ENCODE measurements around the gene SSR3. TPM values are rescaled to one million over a fixed set of nuclear protein-coding genes. Genes with fewer than 3 reads are reported as not detected.

Gene SSR3
- total RNA-seq, 1 experiment from 2014 or later = 118 TPM

GRCh38 chr3:156554515-156554841 is 439 bp downstream of the SSR3 start:
- DNase-seq = no peak
- Histone ChIP-seq H3K4me3 (ENCODE audit: insufficient read depth, low read depth, low read length) (peak overlapping the region; percentile 87), H3K27me3 (ENCODE audit: control insufficient read depth, insufficient read depth, low read length) (no peaks in the 10 kb centered on the region), H3K36me3 (replicated peaks; ENCODE audit: control insufficient read depth, insufficient read depth, low read length) (peaks cover 11% of the 10 kb centered on the region)

DNA sequence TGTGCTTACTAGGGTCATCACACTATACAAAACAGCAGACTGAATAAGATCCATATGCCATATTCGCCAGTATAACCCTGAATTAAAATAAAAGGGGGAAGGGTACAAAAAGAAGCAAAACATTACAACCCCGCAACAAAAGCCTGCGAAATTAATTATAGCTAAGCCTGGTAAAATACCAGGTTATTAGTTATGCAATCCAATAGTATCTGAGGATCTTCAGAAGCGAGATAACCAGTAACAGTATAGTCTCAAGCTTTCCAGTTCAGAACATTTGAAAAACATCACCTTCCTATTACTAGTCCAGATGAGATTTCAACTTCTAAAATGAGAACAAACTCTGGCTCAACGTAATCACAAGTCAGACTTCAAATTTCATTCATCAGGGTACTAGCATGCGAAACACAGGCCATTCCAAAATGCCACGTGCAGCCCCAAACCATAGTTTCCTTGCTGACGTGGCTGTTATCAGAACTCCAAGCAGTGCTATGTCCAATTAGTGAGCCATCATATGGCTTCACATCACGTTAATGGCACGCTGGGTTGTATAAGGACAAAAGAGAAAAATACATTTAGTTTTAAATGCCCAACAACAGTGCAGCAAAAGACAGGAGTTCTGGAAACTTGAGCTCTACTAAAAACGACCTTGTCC is 1.1 kb downstream of the SSR3 start:
- no peak for DNase-seq
- Histone ChIP-seq H3K27me3 (ENCODE audit: control insufficient read depth, insufficient read depth, low read length) (no peaks in the 10 kb centered on the region), H3K36me3 (replicated peaks; ENCODE audit: control insufficient read depth, insufficient read depth, low read length) (peaks cover 12% of the 10 kb centered on the region), H3K4me3 (ENCODE audit: insufficient read depth, low read depth, low read length) (peak overlapping the region; percentile 87)

- peaks cover 15% of the 10 kb centered on the region for H3K36me3 ChIP-seq (replicated peaks; ENCODE audit: control insufficient read depth, insufficient read depth, low read length)
- H3K27me3 ChIP-seq (ENCODE audit: control insufficient read depth, insufficient read depth, low read length) = no peaks in the 10 kb centered on the region
- no peak for DNase-seq
- no peak overlapping the region for H3K4me3 ChIP-seq (ENCODE audit: insufficient read depth, low read depth, low read length)
Observed at GRCh38 chr3:156552973-156553372, 1.9 kb downstream of the SSR3 start.

- no peaks in the 10 kb centered on the region for H3K27me3 ChIP-seq (ENCODE audit: control insufficient read depth, insufficient read depth, low read length)
- peaks cover 17% of the 10 kb centered on the region for H3K36me3 ChIP-seq (replicated peaks; ENCODE audit: control insufficient read depth, insufficient read depth, low read length)
- no peak for DNase-seq
- H3K4me3 ChIP-seq (ENCODE audit: insufficient read depth, low read depth, low read length) = no peak overlapping the region
Observed at GRCh38 chr3:156551746-156552145, 3.2 kb downstream of the SSR3 start.

DNA sequence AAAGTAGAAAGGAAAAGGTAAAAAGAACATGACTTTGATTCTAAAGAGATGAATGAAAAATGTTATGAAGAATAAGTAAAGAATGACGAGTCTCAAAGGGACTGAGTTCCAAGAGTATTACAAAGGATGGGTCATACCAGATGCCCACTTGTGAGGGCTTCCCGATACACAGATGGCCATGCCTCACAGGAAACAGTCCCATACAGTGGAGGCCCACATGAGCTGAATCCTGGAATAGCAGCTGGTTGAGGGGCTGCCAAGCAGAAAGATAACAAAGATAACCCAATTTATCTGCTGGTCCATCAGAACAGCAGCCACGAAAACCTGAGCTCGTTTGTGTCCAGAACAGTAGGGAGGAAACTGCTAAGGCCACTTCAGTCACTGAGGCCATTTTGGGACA is 3.7 kb downstream of the SSR3 start:
- H3K4me3 ChIP-seq (ENCODE audit: insufficient read depth, low read depth, low read length) = no peak overlapping the region
- H3K27me3 ChIP-seq (ENCODE audit: control insufficient read depth, insufficient read depth, low read length) = no peaks in the 10 kb centered on the region
- peaks cover 19% of the 10 kb centered on the region for H3K36me3 ChIP-seq (replicated peaks; ENCODE audit: control insufficient read depth, insufficient read depth, low read length)
- DNase-seq = no peak

DNA sequence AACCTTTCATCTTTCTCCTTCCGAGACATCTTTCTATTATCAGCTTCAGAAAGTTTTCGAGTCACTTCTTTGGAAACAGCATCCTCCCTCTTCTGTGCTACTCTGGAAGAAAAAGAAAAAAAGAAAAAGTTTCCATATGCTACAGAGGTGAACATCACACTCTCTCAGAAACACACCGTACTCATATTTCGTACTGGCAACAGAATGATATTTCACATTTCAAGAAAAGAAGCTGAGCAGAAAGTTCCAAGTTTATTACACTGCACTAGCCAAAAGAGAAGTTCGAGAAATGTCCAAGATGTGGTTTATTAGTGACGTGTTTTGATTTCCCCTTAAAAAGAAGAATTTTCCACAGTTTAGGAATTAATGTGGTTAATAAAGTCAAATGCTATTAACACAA is 6.0 kb downstream of the SSR3 start:
- H3K36me3 ChIP-seq (replicated peaks; ENCODE audit: control insufficient read depth, insufficient read depth, low read length) = peaks cover 26% of the 10 kb centered on the region
- DNase-seq = no peak
- no peak overlapping the region for H3K4me3 ChIP-seq (ENCODE audit: insufficient read depth, low read depth, low read length)
- no peaks in the 10 kb centered on the region for H3K27me3 ChIP-seq (ENCODE audit: control insufficient read depth, insufficient read depth, low read length)

DNA sequence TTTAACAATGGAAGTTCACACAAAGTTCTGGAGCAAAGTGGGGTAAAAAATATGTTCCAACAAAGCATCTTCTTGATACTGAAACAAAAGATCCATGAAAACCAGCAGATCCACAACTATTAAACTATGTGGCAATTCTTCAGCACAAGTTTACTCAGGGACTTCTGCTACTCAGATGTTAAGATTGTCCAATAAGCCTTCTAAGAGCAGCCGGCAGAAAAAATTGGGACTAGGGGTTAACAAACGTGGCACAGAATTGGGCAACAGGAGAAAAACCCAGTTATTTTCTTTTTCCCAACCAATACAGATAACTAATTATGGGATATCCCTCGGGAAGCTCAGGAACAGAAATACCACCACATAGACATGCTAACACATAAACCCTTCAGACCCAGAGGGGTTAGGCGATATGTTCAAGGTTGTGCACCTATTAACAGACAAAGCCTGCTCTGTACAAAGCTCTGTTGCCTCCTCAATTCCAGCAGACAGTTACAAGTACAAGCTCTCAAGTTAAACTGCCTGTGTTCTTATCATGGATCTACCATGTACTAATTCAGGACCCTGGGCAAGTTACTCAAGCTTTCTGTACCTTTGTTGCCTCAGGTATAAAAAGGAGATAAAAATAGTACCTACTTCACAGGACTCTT is 6.8 kb downstream of the SSR3 start:
- DNase-seq = no peak
- no peaks in the 10 kb centered on the region for H3K27me3 ChIP-seq (ENCODE audit: control insufficient read depth, insufficient read depth, low read length)
- H3K4me3 ChIP-seq (ENCODE audit: insufficient read depth, low read depth, low read length) = no peak overlapping the region
- peaks cover 30% of the 10 kb centered on the region for H3K36me3 ChIP-seq (replicated peaks; ENCODE audit: control insufficient read depth, insufficient read depth, low read length)

DNA sequence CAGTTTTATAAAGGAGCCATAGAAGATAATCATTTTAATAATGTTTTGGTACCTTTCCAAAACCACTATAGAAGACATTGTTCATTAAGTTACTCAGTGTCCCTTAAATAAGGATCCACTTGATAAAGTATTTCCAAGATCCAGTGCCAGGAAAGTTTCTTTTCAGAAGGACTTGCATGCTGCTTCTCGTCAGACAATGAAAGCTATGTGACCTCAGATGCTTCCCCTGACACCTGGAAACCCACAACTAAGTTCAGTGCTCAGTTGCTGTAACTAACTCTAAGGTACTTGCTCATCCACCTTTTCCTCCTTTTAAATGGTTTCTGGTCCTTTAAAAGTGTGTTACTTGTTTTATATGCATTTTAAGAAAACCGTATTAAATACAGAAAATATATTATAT is 7.3 kb downstream of the SSR3 start:
- no peak for DNase-seq
- H3K36me3 ChIP-seq (replicated peaks; ENCODE audit: control insufficient read depth, insufficient read depth, low read length) = peaks cover 30% of the 10 kb centered on the region
- no peaks in the 10 kb centered on the region for H3K27me3 ChIP-seq (ENCODE audit: control insufficient read depth, insufficient read depth, low read length)
- no peak overlapping the region for H3K4me3 ChIP-seq (ENCODE audit: insufficient read depth, low read depth, low read length)

- DNase-seq = no peak
- peaks cover 18% of the 10 kb centered on the region for H3K36me3 ChIP-seq (replicated peaks; ENCODE audit: control insufficient read depth, insufficient read depth, low read length)
- H3K4me3 ChIP-seq (ENCODE audit: insufficient read depth, low read depth, low read length) = no peak overlapping the region
- H3K27me3 ChIP-seq (ENCODE audit: control insufficient read depth, insufficient read depth, low read length) = no peaks in the 10 kb centered on the region
Observed at GRCh38 chr3:156543043-156543555, 11.8 kb downstream of the SSR3 start.

DNA sequence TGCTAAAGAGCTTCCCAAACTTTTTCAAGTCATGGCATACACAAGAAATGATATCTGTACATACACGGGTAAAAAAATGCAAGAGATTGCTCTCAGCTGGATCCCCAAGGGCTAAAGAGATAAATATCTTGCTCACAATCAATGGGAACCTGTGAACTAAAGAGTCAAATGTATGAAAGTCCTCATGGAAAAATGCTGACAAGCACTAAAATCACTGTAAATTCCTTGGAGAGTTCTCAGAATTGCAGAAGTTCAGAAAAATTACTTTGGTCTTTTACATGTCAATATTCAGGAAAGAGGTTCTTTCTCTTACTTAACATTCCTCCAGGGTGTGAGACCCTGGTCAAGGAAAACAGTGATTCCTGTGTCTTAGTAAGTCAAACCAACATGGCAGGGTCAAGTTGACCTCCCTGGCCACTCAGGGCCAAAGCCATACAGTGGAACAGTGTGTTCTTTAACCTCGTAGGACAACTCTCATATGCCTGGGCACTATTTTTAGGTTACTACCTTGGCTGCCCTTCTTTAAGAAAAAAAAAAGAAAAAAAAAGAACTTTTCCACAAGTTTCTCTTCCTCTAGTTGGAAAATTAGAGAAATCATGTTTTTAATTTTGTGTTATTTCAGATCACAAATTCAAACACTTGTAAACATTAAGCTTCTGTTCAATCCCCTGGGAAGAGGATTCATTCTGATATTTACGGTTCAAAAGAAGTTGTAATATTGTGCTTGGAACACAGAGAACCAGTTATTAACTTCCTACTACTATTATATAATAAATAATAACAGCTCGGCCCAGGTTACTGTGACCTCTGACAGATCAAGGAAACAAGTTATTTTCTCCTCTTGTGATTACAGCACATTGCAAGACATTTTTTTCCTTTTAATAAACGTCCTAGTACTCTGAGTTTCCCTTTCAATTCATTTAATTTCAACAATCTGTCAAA is 12.5 kb downstream of the SSR3 start:
- Histone ChIP-seq H3K36me3 (replicated peaks; ENCODE audit: control insufficient read depth, insufficient read depth, low read length) (peaks cover 18% of the 10 kb centered on the region), H3K27me3 (ENCODE audit: control insufficient read depth, insufficient read depth, low read length) (no peaks in the 10 kb centered on the region), H3K4me3 (ENCODE audit: insufficient read depth, low read depth, low read length) (no peak overlapping the region)
- DNase-seq = no peak

GRCh38 chr3:156539802-156540201 is 15.1 kb downstream of the SSR3 start:
- H3K27me3 ChIP-seq (ENCODE audit: control insufficient read depth, insufficient read depth, low read length) = no peaks in the 10 kb centered on the region
- H3K4me3 ChIP-seq (ENCODE audit: insufficient read depth, low read depth, low read length) = no peak overlapping the region
- H3K36me3 ChIP-seq (replicated peaks; ENCODE audit: control insufficient read depth, insufficient read depth, low read length) = peaks cover 13% of the 10 kb centered on the region
- no peak for DNase-seq

- DNase-seq = no peak
- Histone ChIP-seq H3K4me3 (ENCODE audit: insufficient read depth, low read depth, low read length) (no peak overlapping the region), H3K36me3 (replicated peaks; ENCODE audit: control insufficient read depth, insufficient read depth, low read length) (peaks cover 7% of the 10 kb centered on the region)
Observed at GRCh38 chr3:156539051-156539450, 15.9 kb downstream of the SSR3 start.

GRCh38 chr3:156536524-156537316 is 18.2 kb downstream of the SSR3 start:
- Histone ChIP-seq H3K4me3 (ENCODE audit: insufficient read depth, low read depth, low read length) (no peak overlapping the region), H3K36me3 (replicated peaks; ENCODE audit: control insufficient read depth, insufficient read depth, low read length) (peaks cover 3% of the 10 kb centered on the region), H3K27me3 (ENCODE audit: control insufficient read depth, insufficient read depth, low read length) (no peaks in the 10 kb centered on the region)
- no peak for DNase-seq

More at GRCh38 chr3:156539051-156539450, 15.9 kb downstream of the SSR3 start:
- no peaks in the 10 kb centered on the region for H3K27me3 ChIP-seq (ENCODE audit: control insufficient read depth, insufficient read depth, low read length)

DNA sequence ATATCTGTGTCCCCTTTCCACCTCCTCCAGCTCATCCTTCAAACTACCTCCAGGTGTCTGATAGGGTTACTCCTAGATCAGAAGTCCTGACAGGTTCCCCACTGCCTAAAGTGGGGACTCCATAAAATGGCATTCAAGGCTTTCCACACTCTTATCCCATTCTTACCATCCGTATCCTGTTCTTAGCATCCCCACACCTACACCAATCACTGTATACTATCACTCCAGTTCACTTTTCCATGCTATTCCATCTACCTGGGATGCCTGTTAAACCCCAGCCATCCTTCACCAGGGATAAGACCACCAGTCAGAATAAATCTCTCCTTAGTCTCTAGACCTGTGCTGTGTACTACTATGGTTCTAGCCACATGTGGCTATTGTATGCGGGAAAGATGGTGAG is 19.1 kb downstream of the SSR3 start:
- peaks cover 3% of the 10 kb centered on the region for H3K36me3 ChIP-seq (replicated peaks; ENCODE audit: control insufficient read depth, insufficient read depth, low read length)
- no peak for DNase-seq
- H3K4me3 ChIP-seq (ENCODE audit: insufficient read depth, low read depth, low read length) = no peak overlapping the region
- no peaks in the 10 kb centered on the region for H3K27me3 ChIP-seq (ENCODE audit: control insufficient read depth, insufficient read depth, low read length)

Data from H7 (cell line).